ENCODE results near the gene KCNB1.

DNA sequence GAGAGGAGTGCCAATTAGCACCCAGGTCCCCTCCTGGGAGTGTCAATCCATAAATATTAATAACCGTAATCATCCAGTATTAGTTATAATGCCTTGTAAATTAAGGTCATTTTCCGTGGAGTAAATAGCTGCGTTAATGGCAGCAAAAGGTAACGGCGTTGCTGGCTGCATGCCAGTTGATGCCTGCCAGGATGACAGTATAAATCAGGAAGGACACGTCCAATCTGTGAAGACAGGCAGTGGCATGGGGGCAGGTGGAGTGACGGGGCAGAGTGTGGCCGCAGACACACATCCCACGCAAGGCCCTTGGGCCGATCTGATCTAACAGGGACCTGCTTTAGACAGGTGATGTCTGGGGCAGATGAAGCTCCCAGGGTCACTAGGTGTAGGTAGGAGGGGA, 49.1 kb downstream of the KCNB1 start:
- TF ChIP-seq, protein P1, sequence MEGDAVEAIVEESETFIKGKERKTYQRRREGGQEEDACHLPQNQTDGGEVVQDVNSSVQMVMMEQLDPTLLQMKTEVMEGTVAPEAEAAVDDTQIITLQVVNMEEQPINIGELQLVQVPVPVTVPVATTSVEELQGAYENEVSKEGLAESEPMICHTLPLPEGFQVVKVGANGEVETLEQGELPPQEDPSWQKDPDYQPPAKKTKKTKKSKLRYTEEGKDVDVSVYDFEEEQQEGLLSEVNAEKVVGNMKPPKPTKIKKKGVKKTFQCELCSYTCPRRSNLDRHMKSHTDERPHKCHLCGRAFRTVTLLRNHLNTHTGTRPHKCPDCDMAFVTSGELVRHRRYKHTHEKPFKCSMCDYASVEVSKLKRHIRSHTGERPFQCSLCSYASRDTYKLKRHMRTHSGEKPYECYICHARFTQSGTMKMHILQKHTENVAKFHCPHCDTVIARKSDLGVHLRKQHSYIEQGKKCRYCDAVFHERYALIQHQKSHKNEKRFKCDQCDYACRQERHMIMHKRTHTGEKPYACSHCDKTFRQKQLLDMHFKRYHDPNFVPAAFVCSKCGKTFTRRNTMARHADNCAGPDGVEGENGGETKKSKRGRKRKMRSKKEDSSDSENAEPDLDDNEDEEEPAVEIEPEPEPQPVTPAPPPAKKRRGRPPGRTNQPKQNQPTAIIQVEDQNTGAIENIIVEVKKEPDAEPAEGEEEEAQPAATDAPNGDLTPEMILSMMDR (IDR thresholded peaks at IDR 0.05): no peak
- TF ChIP-seq POLR2A (IDR thresholded peaks at IDR 0.05) (no peak), POLR2AphosphoS5 (IDR thresholded peaks at IDR 0.05) (no peak)

Measured in prostate gland (tissue), 2 donors.